Stimulated activated CD4-positive, alpha-beta T cell treated with anti-CD3 and anti-CD28 coated beads, Interleukin-4, amount 100 ng/mL, for 4 hours (primary cell): ENCODE results near the gene SRMS.
A peak's percentile ranks its signal among the peaks of the same experiment; 100 is the strongest.
"Not testable (repeated sequence)": the region's sequence is repeated elsewhere in the genome, so short reads cannot be mapped to it uniquely, and the experiment has no call there.

Experiments used
- DNase-seq, 2 experiments: peaks; one replicate each; pipeline ENCODE4 v3.0.0-alpha.2; 2020

The SRMS gene

DNA sequence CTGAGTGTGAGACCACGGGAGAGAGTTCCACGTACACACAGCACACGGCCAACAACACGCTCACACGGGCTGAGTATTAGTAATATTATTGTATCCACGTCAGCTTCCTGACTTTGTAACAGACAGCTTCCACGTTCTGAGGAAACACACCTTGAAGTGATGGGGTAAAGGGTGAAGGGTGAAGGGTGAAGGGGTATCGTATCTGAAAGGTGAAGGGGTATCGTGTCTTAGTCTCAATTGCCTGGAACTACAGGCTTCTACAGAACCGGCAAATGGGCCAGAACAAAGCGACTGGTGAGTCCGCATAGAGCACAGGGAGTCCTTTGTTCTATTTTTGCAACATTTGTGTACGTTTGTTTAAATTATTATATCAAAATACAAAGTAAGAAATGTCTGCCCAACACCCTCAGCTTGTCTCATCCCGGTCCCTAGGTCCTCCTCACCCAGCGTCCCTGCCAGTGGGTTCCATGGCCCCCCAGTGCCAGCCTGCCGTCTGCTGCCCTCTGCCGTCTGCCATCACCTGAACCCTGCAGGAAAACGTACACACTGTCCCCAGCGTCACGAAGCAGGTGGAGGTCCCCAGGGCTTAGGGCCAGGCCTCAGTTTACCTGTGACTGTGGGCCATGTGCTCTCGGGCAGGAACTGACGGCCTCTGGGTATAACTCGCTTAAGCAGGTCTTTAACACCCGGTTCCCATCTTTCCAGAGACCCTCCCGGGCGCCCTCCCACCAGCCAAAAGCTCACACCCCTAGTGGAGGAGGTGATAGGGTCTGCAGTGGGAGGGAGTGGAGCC, 30.9 kb upstream of the SRMS start:
- no peak for DNase-seq

GRCh38 chr20:63577317-63577894, 29.9 kb upstream of the SRMS start:
- no peak for DNase-seq

GRCh38 chr20:63576311-63576710, 28.8 kb upstream of the SRMS start:
- DNase-seq, result no peak

- DNase-seq, result no peak
Measured at GRCh38 chr20:63574829-63575743, 27.5 kb upstream of the SRMS start.

GRCh38 chr20:63574156-63574828, 26.7 kb upstream of the SRMS start, which contains the start of gene HELZ2:
Gene HELZ2, minus strand, starts transcription at chr20:63574239. Its CDS starts 1,854 bp downstream, at chr20:63572385.
- peak; percentile 47 to 77 for DNase-seq

GRCh38 chr20:63573647-63574131, 26.1 kb upstream of the SRMS start:
- no peak for DNase-seq

DNA sequence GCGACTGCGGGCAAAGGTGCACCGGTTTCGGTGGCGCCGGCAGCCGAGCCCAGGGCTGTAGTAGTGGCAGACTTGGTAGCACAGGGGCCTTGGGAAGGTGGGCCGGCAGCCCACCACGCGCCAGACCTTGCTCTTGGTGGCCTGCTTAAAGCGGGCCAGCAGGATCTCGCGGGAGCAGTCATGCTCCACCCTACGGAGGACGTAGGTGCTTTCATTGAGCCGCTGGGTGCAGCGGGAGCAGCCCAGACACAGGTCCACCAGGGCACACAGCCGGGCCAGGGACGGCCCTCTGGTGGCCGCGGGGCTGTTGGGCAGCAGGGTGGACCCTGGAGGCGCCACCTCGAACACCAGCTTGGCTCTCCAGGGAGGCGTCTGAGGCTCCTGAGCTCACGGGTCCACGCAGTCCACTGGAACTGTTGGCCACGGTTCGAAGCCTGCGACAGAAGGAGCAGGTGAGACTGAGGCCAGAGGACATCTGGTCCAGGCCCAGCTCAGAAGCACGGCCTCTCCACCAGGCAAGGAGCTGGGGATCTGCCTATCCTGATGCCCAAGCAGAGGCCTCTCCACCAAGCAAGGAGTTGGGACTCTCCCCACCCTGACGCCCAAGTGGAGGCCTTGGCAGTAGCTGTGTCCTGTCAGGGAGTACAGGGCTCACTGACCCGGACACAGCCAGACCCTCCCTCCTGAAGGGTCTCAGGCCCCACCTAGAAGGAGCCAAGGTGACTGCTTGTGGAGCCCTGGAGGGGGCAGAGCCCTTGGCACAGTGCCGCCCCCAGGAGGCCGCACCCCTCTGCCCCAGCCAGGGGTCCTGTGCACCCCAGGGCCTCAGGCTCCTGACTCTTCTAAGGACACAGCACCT, 25.5 kb upstream of the SRMS start:
- DNase-seq, result no peak

GRCh38 chr20:63572071-63572787, 24.7 kb upstream of the SRMS start:
- DNase-seq, result no peak

- DNase-seq, result not testable (repeated sequence)
Measured at GRCh38 chr20:63571087-63571478, 23.5 kb upstream of the SRMS start.

- no peak for DNase-seq
Measured at GRCh38 chr20:63570281-63571086, 22.9 kb upstream of the SRMS start.

DNA sequence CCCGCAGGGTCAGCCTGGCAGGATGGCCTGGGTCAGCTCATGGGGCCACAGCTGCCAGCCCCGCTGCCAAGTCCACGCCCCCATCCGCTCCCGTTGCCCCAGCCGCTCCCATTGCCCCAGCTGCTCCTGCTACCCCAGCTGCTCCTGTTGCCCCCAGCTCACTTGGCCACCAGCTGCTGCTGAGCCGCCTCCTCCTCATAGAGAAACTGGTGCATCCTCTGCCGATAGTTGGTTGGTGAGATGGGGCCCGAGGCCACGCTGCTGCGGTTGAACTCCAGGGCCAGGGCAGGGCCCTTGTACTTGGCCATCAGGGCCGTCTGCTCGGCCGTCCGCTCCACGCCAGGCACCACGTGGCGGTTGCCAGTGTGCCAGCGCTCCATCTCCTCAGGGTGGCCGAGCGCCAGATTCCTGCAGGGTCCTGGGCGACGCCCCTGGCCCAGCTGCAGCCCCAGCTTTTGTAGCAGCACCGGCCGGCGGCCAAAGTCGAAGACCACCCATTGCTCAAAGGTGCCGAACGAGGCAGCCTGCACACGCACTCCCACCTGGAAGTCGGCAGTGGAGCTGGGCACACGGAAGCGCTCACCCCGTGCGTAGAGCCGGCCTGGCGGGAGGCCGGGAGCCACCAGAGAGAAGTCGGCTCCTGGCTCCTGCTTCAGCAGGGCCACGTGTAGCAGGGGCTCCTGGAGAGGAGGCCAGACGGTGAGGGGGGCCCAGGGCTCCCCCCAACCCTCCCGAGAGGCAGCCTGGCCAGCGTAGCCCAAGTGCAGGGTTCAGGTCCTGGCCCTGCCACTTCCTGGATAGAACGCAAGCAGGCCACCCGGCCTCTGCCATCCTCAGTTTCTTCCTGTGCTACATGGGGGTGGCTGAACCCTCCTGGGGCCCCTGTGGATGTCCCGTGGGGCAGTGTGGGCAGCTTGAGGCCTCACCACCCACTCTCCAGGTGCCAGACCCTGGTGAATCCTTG, 21.7 kb upstream of the SRMS start:
- no peak for DNase-seq

DNA sequence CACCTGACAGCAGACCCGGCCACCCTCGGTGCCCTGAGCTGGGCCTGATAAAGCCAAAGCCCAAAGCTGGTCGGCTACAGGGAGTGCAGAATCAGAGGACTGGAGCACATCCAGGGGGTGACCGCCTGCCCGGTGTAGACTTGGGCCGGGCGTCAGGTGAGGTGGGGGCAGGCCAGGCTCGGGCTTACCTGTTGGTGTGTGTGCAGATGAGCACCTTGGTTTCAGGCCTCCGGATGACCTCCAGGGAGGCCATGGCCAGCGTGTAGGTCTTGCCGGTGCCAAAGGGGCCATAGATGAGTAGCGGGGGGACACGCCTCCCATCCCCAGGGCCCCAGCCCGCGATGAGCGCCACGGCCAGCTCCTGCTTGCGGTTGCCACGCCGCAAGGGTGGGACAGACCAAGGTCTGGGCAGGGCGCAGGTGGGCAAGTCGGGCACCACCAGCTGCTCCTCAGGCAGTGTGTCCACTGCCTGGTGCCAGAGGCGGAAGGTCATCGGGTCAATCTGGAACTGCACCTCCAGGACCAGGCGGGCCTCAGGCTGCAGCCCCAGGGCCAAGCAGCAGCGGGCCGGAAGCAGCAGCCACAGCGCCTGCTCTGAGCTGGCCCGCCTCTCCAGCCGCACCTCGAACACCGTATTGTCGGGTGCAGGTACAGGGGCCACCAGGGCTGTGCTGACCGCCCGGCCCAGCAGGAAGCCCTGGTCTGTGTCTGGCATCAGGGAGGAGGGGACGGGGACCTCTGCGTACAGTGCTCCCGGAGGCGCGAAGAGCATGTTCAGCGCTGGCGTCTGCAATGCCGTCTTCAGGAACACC, 20.8 kb upstream of the SRMS start:
- no peak for DNase-seq

DNA sequence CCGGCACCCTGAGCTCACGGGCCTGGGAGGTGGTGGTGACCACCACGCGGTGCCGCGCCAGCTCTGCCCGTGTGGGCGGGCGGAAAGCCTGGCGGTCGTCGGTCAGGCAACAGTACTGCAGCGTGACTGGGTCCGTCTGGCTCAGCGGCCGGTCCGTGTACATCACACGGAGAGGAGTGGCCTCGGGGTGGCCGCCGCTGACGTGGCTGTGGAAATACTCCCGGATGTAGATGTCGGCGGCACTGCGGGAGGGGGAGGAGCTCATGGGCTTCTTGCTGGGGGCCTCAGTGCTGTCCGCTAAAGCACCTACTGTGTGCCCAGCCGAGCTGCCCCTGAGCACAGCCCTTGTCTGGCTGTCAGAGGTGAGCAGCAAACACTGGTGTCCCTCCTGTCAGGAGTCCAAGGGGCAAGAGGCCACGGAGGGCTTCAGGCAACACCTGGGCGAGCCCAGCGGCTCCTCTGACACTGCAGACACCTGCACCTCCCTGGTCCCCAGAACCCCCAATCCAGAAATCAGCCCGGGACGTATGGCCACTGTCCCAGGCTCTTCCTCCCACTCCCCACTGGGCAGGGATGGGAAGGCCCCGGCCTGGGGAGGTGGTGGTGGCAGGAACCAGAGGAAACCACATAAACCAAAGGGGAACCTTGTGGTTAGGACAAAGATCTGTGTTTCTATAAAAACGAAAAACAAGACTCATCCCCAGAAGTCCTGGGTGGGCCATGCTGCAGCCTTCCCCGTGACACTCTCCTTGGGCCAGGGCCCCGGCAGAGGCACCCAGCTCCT, 20.0 kb upstream of the SRMS start:
- DNase-seq, result peak in 1 of 2 experiments; percentile 24

GRCh38 chr20:63567136-63567385, 19.5 kb upstream of the SRMS start:
- DNase-seq, result no peak

- DNase-seq, result no peak
Measured at GRCh38 chr20:63566395-63567135, 19.0 kb upstream of the SRMS start.

DNA sequence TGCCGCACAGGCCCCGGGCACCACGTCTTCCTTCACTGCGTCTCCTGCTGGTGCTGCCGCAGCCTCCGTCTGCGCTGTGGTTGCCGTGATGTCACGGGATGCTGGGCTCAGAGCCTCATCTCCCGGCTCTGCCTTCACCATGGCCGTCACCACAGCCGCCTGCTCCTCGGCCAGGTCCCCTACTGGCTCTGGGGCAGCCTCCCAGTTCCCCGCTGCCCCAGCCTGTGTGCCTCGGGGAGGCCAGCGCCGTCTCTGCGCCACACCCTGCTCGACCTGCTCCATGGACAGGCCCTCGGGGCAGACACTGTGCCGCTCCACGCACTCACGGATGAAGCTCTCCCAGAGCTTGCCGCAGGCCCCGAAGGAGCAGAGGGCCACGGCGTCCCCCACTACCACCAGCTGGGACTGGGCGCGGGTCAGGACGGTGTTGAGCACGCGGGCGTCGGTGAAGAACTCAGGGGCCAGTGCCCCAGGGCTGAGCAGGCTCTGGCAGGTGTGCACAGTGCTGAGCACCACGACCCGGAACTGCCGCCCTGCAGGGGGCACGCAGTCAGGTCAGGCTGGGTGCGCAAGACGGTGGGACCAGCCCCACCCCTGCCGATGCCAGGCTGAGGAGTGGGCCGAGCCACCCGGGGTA, 18.3 kb upstream of the SRMS start:
- no peak for DNase-seq
